ENCODE measurements around the gene ATXN1L.
"Not testable (repeated sequence)": the region's sequence is repeated elsewhere in the genome, so short reads cannot be mapped to it uniquely, and the experiment has no call there.

ATXN1L gene

DNA sequence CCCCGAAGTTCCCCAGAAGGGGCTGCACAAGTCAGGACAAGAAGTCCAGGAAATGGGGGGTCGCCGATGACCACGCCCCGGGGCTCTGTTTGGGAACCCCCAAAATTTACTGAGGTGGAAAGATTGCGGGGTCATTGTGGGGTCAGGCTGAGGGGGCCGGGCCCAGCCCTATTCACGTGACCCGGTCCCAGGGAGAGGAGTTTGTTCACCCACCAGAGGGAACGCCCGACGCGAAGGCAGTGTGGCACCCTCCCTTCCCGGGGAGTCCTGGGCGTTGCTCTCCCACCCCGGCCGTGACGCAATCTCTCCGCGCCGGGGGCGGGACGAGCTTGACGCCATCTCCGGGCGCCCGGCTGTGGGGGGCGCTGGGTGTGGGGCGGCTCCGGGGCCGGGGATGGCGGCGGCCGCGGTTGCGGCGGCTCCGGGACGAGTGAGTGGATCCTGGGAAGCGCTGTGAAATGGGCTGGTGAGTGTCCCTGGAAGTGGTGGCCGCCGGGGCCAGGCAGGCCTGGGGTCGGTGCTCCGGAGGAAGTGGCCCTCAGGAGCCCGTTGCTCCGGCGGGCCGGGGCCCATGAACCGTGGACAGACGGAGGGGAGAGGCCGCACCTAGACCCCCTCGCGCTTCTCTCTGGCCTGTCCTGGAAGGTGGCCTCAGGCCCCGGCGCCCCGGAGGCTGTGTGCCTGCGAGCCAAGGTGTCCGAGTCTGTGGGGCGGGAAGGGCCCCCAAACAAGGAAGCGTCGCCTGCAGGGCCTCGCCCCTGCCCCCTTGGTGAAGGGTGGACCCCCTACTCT is at the start of gene ATXN1L:
Gene ATXN1L, plus strand, starts transcription at position 338 of the 792 bp plus-strand sequence. CDS start 3,765 bp downstream, outside the sequence.
- peak; percentile 92 for DNase-seq

DNA sequence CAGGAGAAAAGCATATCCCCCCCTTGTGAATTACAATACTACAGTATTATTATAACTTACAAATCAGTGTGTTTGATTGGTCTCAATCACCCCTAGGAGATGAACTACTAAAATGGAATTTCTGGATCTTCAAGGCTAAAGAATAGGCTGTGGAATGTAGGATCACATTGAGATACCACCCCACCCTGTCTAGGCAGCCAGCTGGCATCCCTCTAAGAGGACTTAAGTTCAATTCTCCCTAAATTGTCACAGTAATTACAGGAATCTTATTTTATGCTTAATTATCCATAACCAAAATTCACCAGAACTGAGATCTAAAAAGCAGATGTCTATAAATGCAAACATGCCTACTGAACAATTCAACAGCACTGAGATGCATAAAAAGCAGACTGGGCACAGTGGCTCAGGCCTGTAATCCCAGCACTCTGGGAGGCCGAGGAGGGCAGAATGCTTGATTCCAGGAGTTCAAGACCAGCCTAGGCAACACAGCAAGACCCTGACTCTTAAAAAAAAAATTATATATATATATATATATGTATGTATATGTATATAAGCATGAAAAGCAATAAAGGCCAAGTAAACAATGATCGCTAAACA is 49.2 kb upstream of the ATXN1L start:
- DNase-seq: no peak

- DNase-seq: no peak
Measured at GRCh38 chr16:71803305-71803690, 42.5 kb upstream of the ATXN1L start.

- DNase-seq: peak; percentile 66
Measured at GRCh38 chr16:71807905-71808592, 37.7 kb upstream of the ATXN1L start.

DNA sequence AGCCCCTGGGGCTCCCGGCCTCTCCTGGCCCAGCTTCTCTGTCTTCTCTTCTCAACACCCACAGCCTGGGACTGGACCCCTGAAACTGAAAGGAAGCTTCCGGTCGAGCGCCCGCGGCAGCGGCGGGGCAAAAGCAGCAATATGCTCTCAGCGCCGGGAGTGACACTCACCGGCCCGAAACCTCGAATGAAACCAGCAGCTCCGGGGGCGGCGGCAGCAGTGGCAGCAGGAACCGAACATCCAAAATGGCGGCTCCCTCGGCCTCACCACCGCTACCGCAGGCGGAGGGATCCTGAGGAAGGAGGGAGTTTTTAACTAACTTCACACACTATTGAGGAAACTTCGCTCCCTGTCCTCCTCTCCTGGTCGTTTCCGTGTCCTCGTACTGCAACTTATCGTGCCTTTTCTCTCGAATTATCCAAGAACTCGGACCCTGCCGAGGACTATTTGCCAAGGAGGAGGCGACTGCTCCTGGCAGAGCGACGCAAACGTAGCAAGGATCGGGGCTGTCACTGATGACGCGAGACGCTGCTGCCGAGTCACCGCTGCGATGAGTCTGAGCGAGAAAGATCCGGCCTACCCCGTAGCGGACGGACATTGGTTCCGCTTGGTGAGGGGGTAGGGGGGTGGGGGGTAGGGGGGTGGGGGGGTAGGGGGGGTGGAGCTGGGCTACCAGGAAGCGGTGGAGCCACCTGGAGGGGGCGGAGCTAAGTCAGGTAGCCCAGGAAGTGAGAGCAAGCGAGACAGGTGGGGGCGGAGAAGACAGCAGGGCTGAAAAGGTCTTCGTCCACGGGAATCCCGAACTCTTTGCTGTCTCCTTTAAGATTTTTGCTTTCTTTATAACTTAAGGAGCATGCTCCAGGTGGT is 37.0 kb upstream of the ATXN1L start, which contains the start of gene AP1G1:
Gene AP1G1, minus strand, starts transcription at position 242 of the 867 bp plus-strand sequence. CDS start 19,355 bp downstream, outside the sequence.
- peak; percentile 88 for DNase-seq

- DNase-seq: not testable (repeated sequence)
Measured at GRCh38 chr16:71810155-71810530, 35.6 kb upstream of the ATXN1L start.

- no peak for DNase-seq
Measured at GRCh38 chr16:71811261-71811803, 34.4 kb upstream of the ATXN1L start.

DNA sequence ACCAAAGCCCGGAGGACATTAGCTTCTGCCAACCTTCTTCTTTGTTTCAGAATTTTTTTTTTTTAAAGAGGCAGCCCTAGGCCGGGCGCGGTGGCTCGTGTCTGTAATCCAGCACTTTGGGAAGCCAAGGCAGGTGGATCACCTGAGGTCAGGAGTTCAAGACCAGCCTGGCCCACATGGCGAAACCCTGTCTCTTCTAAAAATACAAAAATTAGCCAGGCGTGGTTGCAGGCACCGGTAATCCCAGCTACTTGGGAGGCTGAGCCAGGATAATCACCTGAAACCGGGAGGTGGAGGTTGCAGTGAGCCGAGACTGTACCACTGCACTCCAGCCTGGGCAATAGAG is 28.6 kb upstream of the ATXN1L start:
- DNase-seq: not testable (repeated sequence)

DNA sequence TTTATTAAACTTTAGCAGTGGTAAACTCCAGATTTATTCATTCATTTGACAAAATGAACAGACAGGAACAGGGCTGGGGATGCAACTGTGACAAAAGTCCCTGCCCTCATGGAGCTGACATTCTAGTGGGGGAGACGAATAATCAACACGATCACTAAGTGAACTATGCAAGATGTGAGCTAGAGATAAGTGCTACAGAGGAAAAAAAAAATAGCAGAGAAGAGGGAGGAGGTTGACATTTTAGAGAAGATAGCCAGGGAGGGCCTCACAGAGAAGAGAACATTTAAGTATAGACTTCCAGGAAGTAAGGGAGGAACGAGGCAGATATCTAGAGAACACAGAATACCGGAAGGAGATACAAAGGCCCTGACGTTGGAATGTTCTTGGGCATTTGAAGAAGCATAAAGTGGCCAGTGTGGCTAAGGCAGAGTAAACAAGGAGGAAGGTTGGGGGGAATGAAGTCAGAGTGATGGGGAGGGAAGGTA is 19.2 kb upstream of the ATXN1L start:
- no peak for DNase-seq

DNA sequence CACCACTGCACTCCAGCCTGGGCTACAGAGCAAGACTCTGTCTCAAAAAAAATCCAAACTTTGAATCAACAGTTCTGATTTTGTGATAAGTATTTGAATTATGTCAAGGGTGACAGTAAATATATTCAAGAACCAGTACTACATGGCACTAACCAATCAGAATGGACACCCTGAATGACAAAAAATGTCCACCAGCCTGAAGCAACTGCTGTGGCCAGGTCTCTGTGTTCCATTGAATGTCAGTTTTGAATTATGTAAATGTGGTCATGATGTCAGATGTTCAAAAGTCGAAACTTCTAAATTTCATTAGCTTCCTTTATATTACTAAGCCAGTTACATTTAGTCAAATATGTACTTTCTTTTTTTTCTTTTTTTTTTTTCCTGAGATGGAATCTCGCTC is 15.4 kb upstream of the ATXN1L start:
- no peak for DNase-seq

DNA sequence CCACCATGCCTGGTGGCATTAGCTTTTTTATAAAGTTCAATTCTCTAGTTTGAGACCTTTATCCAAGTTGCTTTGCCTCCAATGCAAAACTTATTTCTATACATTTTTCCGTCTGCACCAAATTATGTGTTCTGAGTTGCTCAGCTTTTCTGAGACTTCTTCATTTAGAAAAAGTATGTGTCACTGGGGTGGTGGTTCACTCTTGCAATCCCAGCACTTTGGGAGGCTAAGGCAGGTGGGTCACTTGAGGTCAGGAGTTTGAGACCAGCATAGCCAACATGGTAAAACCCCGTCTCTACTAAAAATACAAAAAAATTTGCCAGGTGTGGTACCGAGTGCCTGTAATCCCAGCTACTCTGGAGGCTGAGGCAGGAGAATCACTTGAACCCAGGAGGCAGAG is 14.1 kb upstream of the ATXN1L start:
- DNase-seq: not testable (repeated sequence)

GRCh38 chr16:71832112-71832511 is 13.7 kb upstream of the ATXN1L start:
- DNase-seq: not testable (repeated sequence)

DNA sequence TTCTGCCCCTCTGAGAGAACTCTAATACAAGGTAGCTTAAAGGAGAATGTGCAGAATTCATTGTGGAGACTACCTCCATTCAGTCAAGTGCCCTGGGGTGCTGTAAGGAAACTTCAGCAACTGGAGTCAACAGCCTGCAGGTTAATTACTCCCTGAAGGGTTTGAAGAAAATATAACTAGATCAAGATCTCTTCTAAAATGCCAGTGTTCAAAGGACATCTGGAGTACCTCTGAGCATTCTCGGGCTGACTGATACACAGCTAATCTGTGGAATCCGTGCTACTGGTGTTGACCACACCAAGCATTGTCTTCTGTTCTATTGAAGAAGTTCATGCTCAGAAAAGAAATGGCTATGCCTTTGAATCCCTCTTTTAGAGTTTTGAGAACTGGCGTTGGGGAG is 11.5 kb upstream of the ATXN1L start:
- DNase-seq: no peak

DNA sequence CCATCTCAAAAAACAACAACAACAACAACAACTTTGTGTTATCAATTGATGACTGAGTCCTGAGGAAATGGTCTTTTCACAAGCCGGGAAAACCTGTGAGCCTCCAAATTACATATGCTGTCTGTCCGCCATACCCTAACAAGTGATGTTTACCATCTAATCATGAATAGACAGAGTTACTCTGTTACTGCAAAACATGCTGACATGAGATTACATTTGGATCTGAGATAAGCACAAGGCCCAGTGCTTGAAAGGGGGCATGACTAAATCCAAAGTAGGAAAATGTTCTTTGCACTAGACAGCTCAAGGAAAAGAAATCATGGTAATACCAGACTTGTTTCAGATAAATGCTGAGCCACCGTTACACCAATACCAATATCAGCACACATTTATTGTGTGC is 8.6 kb upstream of the ATXN1L start:
- DNase-seq: no peak

DNA sequence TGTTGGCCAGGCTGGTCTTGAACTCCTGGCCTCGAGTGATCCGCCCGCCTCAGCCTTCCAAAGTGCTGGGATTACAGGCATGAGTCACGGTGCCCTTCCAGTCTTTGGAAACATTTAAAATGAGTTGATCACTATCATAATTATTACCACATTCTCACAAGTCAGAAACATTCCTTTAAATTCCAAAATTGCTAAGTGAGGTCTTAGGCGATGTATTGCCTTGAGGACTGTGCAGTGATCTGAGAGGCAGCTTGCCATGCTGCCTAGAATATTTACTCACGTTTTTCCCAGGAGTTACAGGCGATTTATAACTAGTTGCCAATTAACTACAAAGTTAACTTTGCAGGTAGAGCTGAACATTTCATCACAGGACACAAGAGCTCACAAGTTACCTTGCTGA is 5.7 kb upstream of the ATXN1L start:
- no peak for DNase-seq

- DNase-seq: no peak
Measured at GRCh38 chr16:71843572-71843971, 2.2 kb upstream of the ATXN1L start.

- no peak for DNase-seq
Measured at GRCh38 chr16:71846431-71846830, 655 bp downstream of the ATXN1L start.

- DNase-seq: no peak
Measured at GRCh38 chr16:71847096-71847495, 1.3 kb downstream of the ATXN1L start.

DNA sequence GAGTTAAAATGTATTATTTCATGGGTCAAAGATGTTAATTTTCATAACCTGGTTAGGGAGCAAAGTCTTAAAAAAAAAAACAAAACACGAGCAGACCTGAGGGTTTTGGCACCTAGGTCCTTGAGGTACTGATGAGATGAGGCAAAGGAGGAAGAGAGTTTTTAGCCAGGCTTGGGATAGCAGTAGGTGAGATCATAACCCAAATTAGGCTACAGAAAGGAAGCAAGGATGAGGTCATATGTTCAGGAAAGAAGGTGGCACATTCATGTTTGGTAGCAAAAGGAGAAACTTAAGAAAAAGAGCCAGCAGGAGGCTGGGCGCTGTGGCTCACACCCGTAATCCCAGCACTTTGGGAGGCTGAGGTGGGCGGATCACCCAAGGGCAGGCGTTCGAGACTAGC is 2.8 kb downstream of the ATXN1L start:
- DNase-seq: no peak

DNA sequence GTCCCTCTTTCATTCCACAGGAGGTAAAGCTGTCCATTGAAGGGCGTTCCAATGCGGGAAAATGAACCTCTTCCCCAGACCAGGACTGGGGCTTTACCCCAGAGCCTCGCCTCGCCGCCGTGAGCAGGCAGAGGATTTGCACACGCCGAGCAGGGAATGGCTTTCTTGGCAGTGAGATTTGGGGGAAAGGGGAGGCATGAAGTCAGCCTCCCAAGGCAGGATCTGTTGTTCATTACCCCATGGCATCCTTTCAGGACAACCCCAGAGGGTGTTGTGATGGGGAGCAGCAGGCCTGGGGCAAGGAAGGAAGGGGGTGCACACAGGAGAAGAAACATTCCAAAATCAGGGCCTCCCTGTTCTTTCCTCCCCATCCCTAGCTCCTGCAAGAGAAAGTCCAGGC is 6.0 kb downstream of the ATXN1L start:
- no peak for DNase-seq

GRCh38 chr16:71852158-71852557 is 6.4 kb downstream of the ATXN1L start:
- DNase-seq: no peak

GRCh38 chr16:71852561-71852960 is 6.8 kb downstream of the ATXN1L start:
- no peak for DNase-seq

GRCh38 chr16:71853413-71853812 is 7.6 kb downstream of the ATXN1L start:
- no peak for DNase-seq

All from stimulated activated CD4-positive, alpha-beta T cell treated with anti-CD3 and anti-CD28 coated beads, Interleukin-4, amount 100 ng/mL, for 1 hour (primary cell).